ENCODE measurements around the gene KDM6A. TPM values are rescaled to one million over a fixed set of nuclear protein-coding genes. Genes with fewer than 3 reads are reported as not detected.
A peak's percentile ranks its signal among the peaks of the same experiment; 100 is the strongest.
"Not testable (repeated sequence)": the region's sequence is repeated elsewhere in the genome, so short reads cannot be mapped to it uniquely, and the experiment has no call there.

The KDM6A gene
- total RNA-seq, 1 donor from 2014 or later = 38.4 TPM

DNA sequence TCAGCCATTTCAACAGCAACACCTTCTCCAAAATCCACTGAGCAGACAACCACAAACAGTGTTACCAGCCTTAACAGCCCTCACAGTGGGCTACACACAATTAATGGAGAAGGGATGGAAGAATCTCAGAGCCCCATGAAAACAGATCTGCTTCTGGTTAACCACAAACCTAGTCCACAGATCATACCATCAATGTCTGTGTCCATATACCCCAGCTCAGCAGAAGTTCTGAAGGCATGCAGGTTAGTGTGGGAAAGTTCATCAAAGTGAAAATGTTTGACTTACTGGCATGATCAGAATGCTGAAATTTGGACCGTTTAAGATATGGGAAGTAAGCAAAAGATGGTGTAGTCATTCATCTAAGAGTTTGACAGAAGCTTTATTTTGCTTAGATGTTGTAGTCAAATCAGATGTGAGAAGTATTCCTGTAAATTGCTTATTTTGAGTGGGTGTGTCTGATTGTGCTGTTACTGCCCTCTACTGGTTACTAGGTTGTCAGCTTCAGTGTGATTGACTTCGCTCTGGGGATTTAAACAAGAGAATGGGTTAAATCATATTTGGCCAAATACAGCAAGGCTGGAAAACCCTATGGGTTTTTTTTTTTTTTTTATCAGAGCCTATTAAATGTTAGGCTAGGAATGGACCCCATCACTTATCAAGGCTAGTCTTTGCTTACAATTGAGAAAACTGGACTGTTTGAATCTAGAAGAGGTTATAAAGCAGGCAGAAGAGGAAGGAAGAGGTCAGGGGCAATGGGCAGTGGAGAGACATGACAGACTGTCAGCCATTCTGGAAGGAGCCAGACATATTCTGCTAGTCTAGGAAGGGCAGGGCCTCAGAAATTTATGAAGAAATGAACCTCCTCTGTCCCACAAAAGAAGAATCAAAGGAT lies 197.4 kb downstream of the KDM6A start:
- Mint-ChIP-seq H3K9me3 (ENCODE audit: unreplicated experiment) (no peaks in the 10 kb centered on the region), H3K4me3 (ENCODE audit: unreplicated experiment) (no peak overlapping the region), H3K27me3 (ENCODE audit: unreplicated experiment) (no peaks in the 10 kb centered on the region), H3K4me1 (ENCODE audit: unreplicated experiment) (peaks cover 6% of the 10 kb centered on the region), H3K27ac (ENCODE audit: unreplicated experiment) (no peak overlapping the region), H3K36me3 (ENCODE audit: low read depth, unreplicated experiment) (peaks cover 7% of the 10 kb centered on the region)
- peak; percentile 27 for TF ChIP-seq CTCF (IDR thresholded peaks at IDR 0.05; ENCODE audit: unreplicated experiment)
- DNase-seq (ENCODE audit: low spot score) = no peak

GRCh38 chrX:45073011-45073410 lies 200.0 kb downstream of the KDM6A start:
- not testable (repeated sequence) for H3K27me3 Mint-ChIP-seq (ENCODE audit: unreplicated experiment); H3K4me1 Mint-ChIP-seq (ENCODE audit: unreplicated experiment); H3K4me3 Mint-ChIP-seq (ENCODE audit: unreplicated experiment); H3K27ac Mint-ChIP-seq (ENCODE audit: unreplicated experiment); DNase-seq (ENCODE audit: low spot score); H3K36me3 Mint-ChIP-seq (ENCODE audit: low read depth, unreplicated experiment); H3K9me3 Mint-ChIP-seq (ENCODE audit: unreplicated experiment)

DNA sequence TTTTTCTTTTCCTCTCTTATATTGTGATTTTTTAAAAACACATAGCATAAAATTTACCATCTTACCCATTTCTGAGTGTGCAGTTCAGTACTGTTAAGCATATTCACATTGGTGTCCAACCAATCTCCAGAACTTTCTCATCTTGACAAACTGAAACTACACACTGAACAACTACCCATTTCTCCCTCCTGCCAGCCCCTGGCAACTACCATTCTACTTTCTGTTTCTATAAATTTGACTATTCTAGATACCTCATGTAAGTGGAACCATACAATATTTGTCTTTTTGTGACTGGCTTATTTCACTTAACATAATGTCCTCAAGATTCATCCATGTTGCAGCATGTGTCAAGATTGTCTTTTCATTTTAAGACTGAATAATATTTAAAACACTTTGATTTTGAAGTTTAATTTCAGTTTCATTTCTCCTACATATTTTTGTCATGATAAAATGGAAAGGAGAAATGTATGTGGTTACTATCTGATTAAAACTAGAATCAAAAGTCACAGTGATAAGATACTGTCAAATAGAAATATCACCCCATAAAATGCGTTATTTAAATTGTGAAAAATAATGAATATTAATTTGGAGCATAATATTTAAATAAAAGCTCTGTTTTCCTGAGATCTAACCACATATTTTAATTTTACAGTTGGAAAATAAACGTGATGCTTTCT lies 204.9 kb downstream of the KDM6A start:
- Mint-ChIP-seq H3K4me3 (ENCODE audit: unreplicated experiment) (no peak overlapping the region), H3K27me3 (ENCODE audit: unreplicated experiment) (no peaks in the 10 kb centered on the region), H3K4me1 (ENCODE audit: unreplicated experiment) (peaks cover 7% of the 10 kb centered on the region), H3K36me3 (ENCODE audit: low read depth, unreplicated experiment) (peaks cover 5% of the 10 kb centered on the region), H3K27ac (ENCODE audit: unreplicated experiment) (no peak overlapping the region), H3K9me3 (ENCODE audit: unreplicated experiment) (no peaks in the 10 kb centered on the region)
- no peak for DNase-seq (ENCODE audit: low spot score)
- TF ChIP-seq CTCF (IDR thresholded peaks at IDR 0.05; ENCODE audit: unreplicated experiment) = no peak

DNA sequence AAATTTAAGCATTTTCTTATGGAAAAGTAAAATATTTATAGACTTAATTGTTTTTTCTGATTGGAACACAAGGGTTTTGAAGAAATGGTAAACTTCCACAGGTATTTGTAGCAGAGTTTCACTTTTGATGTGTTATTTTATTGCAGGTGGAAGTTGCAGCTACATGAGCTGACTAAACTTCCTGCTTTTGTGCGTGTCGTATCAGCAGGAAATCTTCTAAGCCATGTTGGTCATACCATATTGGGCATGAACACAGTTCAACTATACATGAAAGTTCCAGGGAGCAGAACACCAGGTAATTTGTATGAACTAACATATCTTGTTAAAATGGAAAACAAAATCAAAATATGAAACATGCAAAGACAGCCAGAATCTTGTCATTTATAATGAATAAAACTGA lies 210.3 kb downstream of the KDM6A start:
- Mint-ChIP-seq H3K27me3 (ENCODE audit: unreplicated experiment) (no peaks in the 10 kb centered on the region), H3K36me3 (ENCODE audit: low read depth, unreplicated experiment) (peaks cover 5% of the 10 kb centered on the region), H3K4me1 (ENCODE audit: unreplicated experiment) (peaks cover 8% of the 10 kb centered on the region)

GRCh38 chrX:45110494-45110893 lies 237.5 kb downstream of the KDM6A start:
- DNase-seq (ENCODE audit: low spot score) = no peak
- H3K27me3 Mint-ChIP-seq (ENCODE audit: unreplicated experiment) = no peaks in the 10 kb centered on the region
- peaks cover 7% of the 10 kb centered on the region for H3K4me1 Mint-ChIP-seq (ENCODE audit: unreplicated experiment)
- H3K4me3 Mint-ChIP-seq (ENCODE audit: unreplicated experiment) = no peak overlapping the region
- H3K27ac Mint-ChIP-seq (ENCODE audit: unreplicated experiment) = no peak overlapping the region
- no peaks in the 10 kb centered on the region for H3K9me3 Mint-ChIP-seq (ENCODE audit: unreplicated experiment)
- peaks cover 16% of the 10 kb centered on the region for H3K36me3 Mint-ChIP-seq (ENCODE audit: low read depth, unreplicated experiment)
- TF ChIP-seq CTCF (IDR thresholded peaks at IDR 0.05; ENCODE audit: unreplicated experiment) = no peak

More for the DNA sequence above, 210.3 kb downstream of the KDM6A start:
- DNase-seq (ENCODE audit: low spot score) = no peak
- H3K27ac Mint-ChIP-seq (ENCODE audit: unreplicated experiment) = peak overlapping the region; percentile 74
- no peaks in the 10 kb centered on the region for H3K9me3 Mint-ChIP-seq (ENCODE audit: unreplicated experiment)
- no peak for TF ChIP-seq CTCF (IDR thresholded peaks at IDR 0.05; ENCODE audit: unreplicated experiment)
- no peak overlapping the region for H3K4me3 Mint-ChIP-seq (ENCODE audit: unreplicated experiment)

Data from endothelial cell (in vitro differentiated cells).